Astrocyte of the spinal cord (primary cell): ENCODE data around the gene CDC42BPA.

ENCODE experiments used
- DNase-seq: peaks from one replicate; pipeline ENCODE4 v3.0.0; 2011; ENCODE audit warnings: low read depth, low spot score
- H3K4me3 ChIP-seq: 2 replicates; pipeline ENCODE4 v1.5.1; 2011; ENCODE audit warnings: low read depth, mild to moderate bottlenecking, low read length, moderate library complexity
- in situ Hi-C: cut with HindIII; loops from 2 replicates; pipeline ENCODE4 v1.10.0; 2017; ENCODE audit warnings: low sequenced_read_pairs
- TF ChIP-seq, protein P1 (sequence below): IDR thresholded peaks from 2 replicates; pipeline ENCODE4 v1.5.1; 2012; ENCODE audit warnings: low read depth, mild to moderate bottlenecking, low read length, inconsistent platforms

Gene CDC42BPA

GRCh38 chr1:226978432-226979114 lies 339.7 kb downstream of the CDC42BPA start:
- TF ChIP-seq, protein P1, sequence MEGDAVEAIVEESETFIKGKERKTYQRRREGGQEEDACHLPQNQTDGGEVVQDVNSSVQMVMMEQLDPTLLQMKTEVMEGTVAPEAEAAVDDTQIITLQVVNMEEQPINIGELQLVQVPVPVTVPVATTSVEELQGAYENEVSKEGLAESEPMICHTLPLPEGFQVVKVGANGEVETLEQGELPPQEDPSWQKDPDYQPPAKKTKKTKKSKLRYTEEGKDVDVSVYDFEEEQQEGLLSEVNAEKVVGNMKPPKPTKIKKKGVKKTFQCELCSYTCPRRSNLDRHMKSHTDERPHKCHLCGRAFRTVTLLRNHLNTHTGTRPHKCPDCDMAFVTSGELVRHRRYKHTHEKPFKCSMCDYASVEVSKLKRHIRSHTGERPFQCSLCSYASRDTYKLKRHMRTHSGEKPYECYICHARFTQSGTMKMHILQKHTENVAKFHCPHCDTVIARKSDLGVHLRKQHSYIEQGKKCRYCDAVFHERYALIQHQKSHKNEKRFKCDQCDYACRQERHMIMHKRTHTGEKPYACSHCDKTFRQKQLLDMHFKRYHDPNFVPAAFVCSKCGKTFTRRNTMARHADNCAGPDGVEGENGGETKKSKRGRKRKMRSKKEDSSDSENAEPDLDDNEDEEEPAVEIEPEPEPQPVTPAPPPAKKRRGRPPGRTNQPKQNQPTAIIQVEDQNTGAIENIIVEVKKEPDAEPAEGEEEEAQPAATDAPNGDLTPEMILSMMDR = no peak
- H3K4me3 ChIP-seq = no peak overlapping the region
- in situ Hi-C loops = no loop called here
- no peak for DNase-seq

GRCh38 chr1:226977643-226978431 lies 340.5 kb downstream of the CDC42BPA start:
- in situ Hi-C loops = no loop called here
- TF ChIP-seq, protein P1 = no peak
- H3K4me3 ChIP-seq = no peak overlapping the region
- no peak for DNase-seq

GRCh38 chr1:226976978-226977642 lies 341.2 kb downstream of the CDC42BPA start:
- TF ChIP-seq, protein P1 = no peak
- no peak for DNase-seq
- in situ Hi-C loops = no loop called here
- no peak overlapping the region for H3K4me3 ChIP-seq

GRCh38 chr1:226976276-226976977 lies 341.9 kb downstream of the CDC42BPA start:
- in situ Hi-C loops = no loop called here
- TF ChIP-seq, protein P1 = no peak
- H3K4me3 ChIP-seq = no peak overlapping the region
- no peak for DNase-seq

- in situ Hi-C loops = no loop called here
- TF ChIP-seq, protein P1 = no peak
- H3K4me3 ChIP-seq = no peak overlapping the region
- no peak for DNase-seq
Measured at GRCh38 chr1:226975259-226976250, 342.7 kb downstream of the CDC42BPA start.
